Measurements from ENCODE around the gene HAUS5.

Gene HAUS5

GRCh38 chr19:35663981-35664380 is 51.4 kb downstream of the HAUS5 start:
- Histone ChIP-seq H3K4me3 (ENCODE audit: low read length) (no peak overlapping the region), H3K4me1 (ENCODE audit: insufficient read depth, low read length) (no peaks in the 10 kb centered on the region; the same call in 1 of the 2 replicates), H3K9me3 (ENCODE audit: insufficient read depth, low read depth, low read length) (no peaks in the 10 kb centered on the region), H3K27me3 (ENCODE audit: insufficient read depth, low read length) (peaks cover 2% of the 10 kb centered on the region; the same call in 1 of the 2 replicates), H3K36me3 (ENCODE audit: insufficient read depth, low read depth, low read length) (peaks cover 3% of the 10 kb centered on the region; the same call in 1 of the 2 replicates), H3K27ac (ENCODE audit: low read length) (no peak overlapping the region), H3K9ac (ENCODE audit: low read depth, low read length) (no peak overlapping the region)

- H3K4me1 ChIP-seq (ENCODE audit: insufficient read depth, low read length) = no peaks in the 10 kb centered on the region; the same call in 1 of the 2 replicates
- H3K9ac ChIP-seq (ENCODE audit: low read depth, low read length) = no peak overlapping the region
- no peaks in the 10 kb centered on the region for H3K9me3 ChIP-seq (ENCODE audit: insufficient read depth, low read depth, low read length)
- peaks cover 11% of the 10 kb centered on the region for H3K27me3 ChIP-seq (ENCODE audit: insufficient read depth, low read length)
- H3K4me3 ChIP-seq (ENCODE audit: low read length) = no peak overlapping the region
- no peak overlapping the region for H3K27ac ChIP-seq (ENCODE audit: low read length)
- H3K36me3 ChIP-seq (ENCODE audit: insufficient read depth, low read depth, low read length) = no peaks in the 10 kb centered on the region
These were observed 52.6 kb downstream of the HAUS5 start for GRCh38 chr19:35665157-35665556.

GRCh38 chr19:35665604-35666003 is 53.1 kb downstream of the HAUS5 start:
- Histone ChIP-seq H3K4me1 (ENCODE audit: insufficient read depth, low read length) (no peaks in the 10 kb centered on the region; the same call in 1 of the 2 replicates), H3K9me3 (ENCODE audit: insufficient read depth, low read depth, low read length) (no peaks in the 10 kb centered on the region), H3K36me3 (ENCODE audit: insufficient read depth, low read depth, low read length) (no peaks in the 10 kb centered on the region), H3K9ac (ENCODE audit: low read depth, low read length) (no peak overlapping the region), H3K4me3 (ENCODE audit: low read length) (no peak overlapping the region), H3K27ac (ENCODE audit: low read length) (no peak overlapping the region), H3K27me3 (ENCODE audit: insufficient read depth, low read length) (peaks cover 11% of the 10 kb centered on the region)

GRCh38 chr19:35666251-35666913 is 53.8 kb downstream of the HAUS5 start, which contains the start of gene UPK1A:
UPK1A (plus strand) TSS chr19:35666517; CDS start chr19:35666813, 296 bp downstream.
- H3K9me3 ChIP-seq (ENCODE audit: insufficient read depth, low read depth, low read length) = no peaks in the 10 kb centered on the region
- H3K27ac ChIP-seq (ENCODE audit: low read length) = no peak within 1 kb of the TSS
- H3K4me3 ChIP-seq (ENCODE audit: low read length) = no peak within 1 kb of the TSS
- no peak within 1 kb of the TSS for H3K9ac ChIP-seq (ENCODE audit: low read depth, low read length)
- peaks cover 11% of the 10 kb centered on the region for H3K27me3 ChIP-seq (ENCODE audit: insufficient read depth, low read length)
- no peaks in the 10 kb centered on the region for H3K36me3 ChIP-seq (ENCODE audit: insufficient read depth, low read depth, low read length)
- H3K4me1 ChIP-seq (ENCODE audit: insufficient read depth, low read length) = no peaks in the 10 kb centered on the region; the same call in 1 of the 2 replicates

- no peaks in the 10 kb centered on the region for H3K9me3 ChIP-seq (ENCODE audit: insufficient read depth, low read depth, low read length)
- H3K4me1 ChIP-seq (ENCODE audit: insufficient read depth, low read length) = no peaks in the 10 kb centered on the region
- no peak overlapping the region for H3K9ac ChIP-seq (ENCODE audit: low read depth, low read length)
- no peak overlapping the region for H3K27ac ChIP-seq (ENCODE audit: low read length)
- H3K27me3 ChIP-seq (ENCODE audit: insufficient read depth, low read length) = peaks cover 36% of the 10 kb centered on the region
- H3K36me3 ChIP-seq (ENCODE audit: insufficient read depth, low read depth, low read length) = no peaks in the 10 kb centered on the region
- H3K4me3 ChIP-seq (ENCODE audit: low read length) = no peak overlapping the region
These were observed 57.0 kb downstream of the HAUS5 start for GRCh38 chr19:35669566-35669965.

- Histone ChIP-seq H3K27me3 (ENCODE audit: insufficient read depth, low read length) (peaks cover 36% of the 10 kb centered on the region), H3K4me3 (ENCODE audit: low read length) (no peak overlapping the region), H3K27ac (ENCODE audit: low read length) (no peak overlapping the region), H3K4me1 (ENCODE audit: insufficient read depth, low read length) (no peaks in the 10 kb centered on the region), H3K9me3 (ENCODE audit: insufficient read depth, low read depth, low read length) (no peaks in the 10 kb centered on the region), H3K9ac (ENCODE audit: low read depth, low read length) (no peak overlapping the region), H3K36me3 (ENCODE audit: insufficient read depth, low read depth, low read length) (no peaks in the 10 kb centered on the region)
These were observed 57.4 kb downstream of the HAUS5 start for GRCh38 chr19:35669974-35670373.

- Histone ChIP-seq H3K36me3 (ENCODE audit: insufficient read depth, low read depth, low read length) (no peaks in the 10 kb centered on the region), H3K27me3 (ENCODE audit: insufficient read depth, low read length) (peaks cover 36% of the 10 kb centered on the region), H3K4me3 (ENCODE audit: low read length) (no peak overlapping the region), H3K9me3 (ENCODE audit: insufficient read depth, low read depth, low read length) (no peaks in the 10 kb centered on the region), H3K4me1 (ENCODE audit: insufficient read depth, low read length) (no peaks in the 10 kb centered on the region), H3K9ac (ENCODE audit: low read depth, low read length) (no peak overlapping the region), H3K27ac (ENCODE audit: low read length) (no peak overlapping the region)
These were observed 58.2 kb downstream of the HAUS5 start for GRCh38 chr19:35670686-35671085.

- H3K27ac ChIP-seq (ENCODE audit: low read length) = no peak overlapping the region
- H3K27me3 ChIP-seq (ENCODE audit: insufficient read depth, low read length) = peaks cover 36% of the 10 kb centered on the region
- H3K9ac ChIP-seq (ENCODE audit: low read depth, low read length) = no peak overlapping the region
- no peak overlapping the region for H3K4me3 ChIP-seq (ENCODE audit: low read length)
- H3K4me1 ChIP-seq (ENCODE audit: insufficient read depth, low read length) = no peaks in the 10 kb centered on the region
- H3K9me3 ChIP-seq (ENCODE audit: insufficient read depth, low read depth, low read length) = no peaks in the 10 kb centered on the region
- no peaks in the 10 kb centered on the region for H3K36me3 ChIP-seq (ENCODE audit: insufficient read depth, low read depth, low read length)
These were observed 59.3 kb downstream of the HAUS5 start for GRCh38 chr19:35671818-35672217.

GRCh38 chr19:35673121-35673804 is 60.7 kb downstream of the HAUS5 start:
- peak overlapping the region; percentile 38; the same call in 1 of the 2 replicates for H3K9ac ChIP-seq (ENCODE audit: low read depth, low read length)
- H3K4me3 ChIP-seq (ENCODE audit: low read length) = peak overlapping the region; percentile 75
- H3K4me1 ChIP-seq (ENCODE audit: insufficient read depth, low read length) = no peaks in the 10 kb centered on the region
- peaks cover 36% of the 10 kb centered on the region for H3K27me3 ChIP-seq (ENCODE audit: insufficient read depth, low read length)
- H3K36me3 ChIP-seq (ENCODE audit: insufficient read depth, low read depth, low read length) = no peaks in the 10 kb centered on the region
- H3K27ac ChIP-seq (ENCODE audit: low read length) = no peak overlapping the region
- no peaks in the 10 kb centered on the region for H3K9me3 ChIP-seq (ENCODE audit: insufficient read depth, low read depth, low read length)

All from iPS-20b (cell line).